Central memory CD4-positive, alpha-beta T cell (primary cell): Measurements from ENCODE around the gene CEBPG.

Source experiments
- DNase-seq: peaks from one replicate; pipeline ENCODE4 v3.0.0; 2022

The CEBPG gene

DNA sequence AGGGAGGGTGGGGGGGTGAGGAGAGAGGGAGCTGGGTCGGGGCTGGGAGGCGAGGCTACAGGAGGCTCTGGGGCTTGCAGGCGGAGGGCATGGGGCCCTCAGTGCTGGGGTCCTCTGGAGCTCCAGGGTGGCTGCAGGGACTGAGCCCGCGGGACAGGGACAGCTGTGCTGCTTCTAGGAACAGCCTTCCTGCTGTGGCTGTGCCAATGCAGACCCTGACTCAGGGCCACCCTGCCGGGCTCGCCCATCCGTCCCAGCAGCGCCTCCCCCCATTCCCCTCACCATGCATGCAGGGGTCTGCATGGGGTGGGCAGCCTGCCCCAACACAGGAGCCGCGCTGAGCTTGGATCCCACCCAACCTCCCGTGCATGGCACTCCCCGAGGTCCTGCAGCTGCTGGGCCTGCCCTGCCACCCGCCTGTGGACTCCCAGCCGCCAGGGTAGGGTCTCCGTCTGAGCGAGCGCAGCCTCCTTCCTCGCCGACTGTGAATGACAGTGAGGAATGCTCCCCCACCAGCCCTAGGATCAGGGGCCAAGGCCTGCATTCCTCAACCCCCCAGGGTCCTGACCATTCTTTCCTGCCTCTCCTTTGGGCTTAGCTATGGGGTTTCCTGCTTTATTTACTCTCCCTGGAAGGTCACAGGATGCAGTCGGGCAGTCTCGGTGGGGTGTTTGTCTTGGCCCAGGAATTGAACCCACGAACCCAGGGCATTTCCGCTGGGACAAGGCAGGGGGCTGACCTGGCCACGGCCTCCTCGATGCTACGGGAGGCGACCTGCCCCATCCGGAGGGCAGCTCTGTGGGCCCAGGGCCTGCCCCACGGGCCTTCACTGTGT, 23.4 kb downstream of the CEBPG start:
- DNase-seq = no peak

DNA sequence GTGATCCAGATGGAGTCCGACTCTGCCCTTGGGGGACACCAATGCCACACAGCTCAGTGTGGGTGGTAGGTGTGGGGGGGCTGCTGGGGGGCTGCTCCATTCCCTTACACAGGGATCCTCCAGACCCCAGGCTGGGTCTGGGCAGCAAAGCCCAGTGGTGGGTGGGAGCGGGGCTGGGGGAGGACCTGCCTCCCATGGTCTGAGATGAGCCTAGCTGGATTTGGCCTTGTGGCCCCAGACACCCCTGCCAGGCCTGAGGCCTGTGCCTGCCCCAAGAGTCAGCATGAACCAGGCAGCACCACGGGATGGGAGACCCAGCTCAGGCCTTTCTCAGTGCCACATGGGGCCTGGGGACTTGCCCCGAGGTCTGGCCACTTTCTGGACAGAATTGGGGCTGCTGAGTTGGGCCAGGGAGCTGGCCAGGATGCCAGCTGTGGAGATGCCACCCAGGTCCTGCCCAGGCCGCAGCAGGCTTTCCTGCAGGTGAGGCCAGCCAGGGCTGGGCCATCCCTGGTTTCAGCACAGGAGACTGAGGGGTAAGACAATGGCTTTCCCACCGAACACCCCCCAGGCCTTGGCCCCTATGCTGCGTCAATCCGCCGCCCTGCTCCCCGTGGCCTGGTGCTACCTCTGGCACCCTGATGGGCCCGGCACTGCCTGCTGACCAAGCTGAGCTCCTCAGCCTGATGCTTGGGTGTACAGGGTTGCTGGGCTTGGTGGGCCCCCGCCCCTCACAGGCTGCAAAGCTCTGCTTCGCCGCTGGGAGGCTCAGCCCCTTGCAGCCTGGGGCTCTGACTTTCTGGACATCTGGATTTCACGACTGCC, 24.2 kb downstream of the CEBPG start:
- DNase-seq = no peak

DNA sequence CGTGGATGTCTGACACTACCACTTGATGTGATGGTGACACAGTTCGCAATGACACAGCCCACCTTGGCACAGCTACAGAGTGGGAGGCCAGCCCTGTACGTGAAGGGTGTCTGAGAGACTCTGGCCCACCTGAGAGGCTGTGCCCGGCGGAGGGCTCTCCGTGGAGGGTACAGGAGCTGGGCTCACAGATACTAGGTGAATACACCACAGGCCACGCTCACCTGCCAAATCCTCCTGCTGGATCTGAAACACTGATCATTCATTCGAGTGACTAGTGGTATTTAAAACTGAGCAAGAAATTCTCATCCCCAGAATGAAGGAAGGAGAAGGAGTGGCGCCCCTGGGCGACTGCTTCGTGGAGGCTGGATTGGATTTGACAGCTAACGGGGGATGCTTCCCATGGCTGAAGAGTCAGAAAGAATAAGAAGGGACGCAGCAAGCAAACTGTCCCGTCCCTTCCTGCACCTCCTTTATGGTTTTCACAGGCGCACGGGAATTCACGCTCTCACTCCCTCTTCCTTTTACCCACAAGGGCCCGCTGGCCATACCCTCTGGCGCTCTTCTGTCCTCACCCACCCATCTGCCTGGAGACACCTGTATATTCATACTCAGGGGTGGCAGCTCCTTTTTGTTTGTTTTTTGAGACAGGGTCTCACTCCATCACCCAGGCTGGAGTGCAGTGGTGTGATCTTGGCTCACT, 25.0 kb downstream of the CEBPG start:
- DNase-seq = no peak

DNA sequence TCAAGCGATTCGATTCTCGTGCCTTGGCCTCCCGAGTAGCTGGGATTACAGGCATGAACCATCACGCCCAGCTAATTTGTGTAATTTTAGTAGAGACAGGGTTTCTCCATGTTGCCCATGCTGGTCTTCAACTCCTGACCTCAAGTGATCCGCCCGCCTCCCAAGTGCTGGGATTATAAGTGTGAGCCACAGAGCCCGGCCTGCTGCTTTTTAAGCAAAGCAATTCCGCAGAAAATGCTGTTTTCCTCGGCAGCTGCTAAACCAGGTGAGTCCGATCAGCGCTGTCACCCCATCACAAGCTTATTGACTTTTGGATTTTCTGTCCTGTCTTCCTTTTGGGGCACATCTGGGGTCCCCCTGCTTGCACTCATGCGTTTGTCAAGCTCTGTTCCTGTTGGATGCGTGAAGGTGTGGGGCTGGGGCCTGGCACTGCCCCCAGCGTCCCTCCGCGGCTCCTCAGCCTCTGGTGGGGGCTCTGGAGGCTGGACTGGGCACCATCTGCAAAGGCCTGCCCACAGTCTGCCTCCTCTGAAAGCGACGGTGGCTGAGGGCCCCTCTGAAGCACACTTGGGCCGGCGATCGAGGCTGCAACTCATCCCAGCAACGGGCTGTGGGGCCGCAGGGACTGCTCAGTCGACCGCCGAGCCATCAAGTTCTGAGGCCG, 25.7 kb downstream of the CEBPG start:
- DNase-seq = no peak

DNA sequence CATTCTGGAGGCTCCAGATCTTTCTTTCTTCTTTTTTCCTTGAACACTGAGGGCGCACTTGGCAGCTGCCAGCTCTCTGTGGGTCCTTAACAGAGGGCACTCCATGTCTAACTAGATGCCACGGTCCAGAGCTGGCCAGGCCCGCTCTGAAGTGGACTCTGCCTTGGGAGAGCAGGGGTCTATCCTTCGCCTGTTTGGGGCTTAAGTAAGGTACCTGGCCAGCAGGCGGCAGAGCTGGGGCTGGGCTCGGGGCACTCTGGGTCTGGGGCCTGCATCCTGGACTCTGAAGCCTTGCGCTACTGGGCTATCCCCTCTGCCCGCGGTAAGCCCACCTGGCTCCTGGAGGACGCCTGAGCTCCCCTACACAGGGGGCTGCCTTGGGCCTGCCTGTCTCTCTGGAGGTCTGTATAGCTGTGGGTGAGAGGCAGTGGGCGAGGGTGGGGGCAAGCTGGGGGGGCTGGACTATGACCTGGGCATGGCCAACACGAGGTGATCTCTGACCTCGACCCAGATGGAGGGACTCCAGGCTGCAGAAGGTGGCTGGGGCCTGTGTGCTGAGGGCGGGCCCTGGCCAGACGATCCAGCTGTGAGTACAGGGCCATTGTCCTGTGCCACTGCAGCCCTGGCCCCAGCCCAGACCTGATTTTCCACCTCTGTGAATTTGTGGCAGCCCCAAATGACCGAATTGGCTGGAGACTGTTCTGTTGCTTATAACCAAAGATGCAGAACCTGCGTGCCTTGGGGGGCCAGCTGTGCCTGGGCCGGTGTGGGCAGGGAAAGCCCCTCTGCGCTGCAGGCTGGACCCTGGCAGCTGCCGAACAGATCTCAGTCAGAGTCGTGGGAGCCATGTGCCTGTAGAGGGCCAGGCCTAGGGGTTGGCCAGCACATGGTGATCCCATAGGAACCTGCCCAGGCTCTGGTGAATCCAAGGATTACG, 26.5 kb downstream of the CEBPG start:
- DNase-seq = no peak

DNA sequence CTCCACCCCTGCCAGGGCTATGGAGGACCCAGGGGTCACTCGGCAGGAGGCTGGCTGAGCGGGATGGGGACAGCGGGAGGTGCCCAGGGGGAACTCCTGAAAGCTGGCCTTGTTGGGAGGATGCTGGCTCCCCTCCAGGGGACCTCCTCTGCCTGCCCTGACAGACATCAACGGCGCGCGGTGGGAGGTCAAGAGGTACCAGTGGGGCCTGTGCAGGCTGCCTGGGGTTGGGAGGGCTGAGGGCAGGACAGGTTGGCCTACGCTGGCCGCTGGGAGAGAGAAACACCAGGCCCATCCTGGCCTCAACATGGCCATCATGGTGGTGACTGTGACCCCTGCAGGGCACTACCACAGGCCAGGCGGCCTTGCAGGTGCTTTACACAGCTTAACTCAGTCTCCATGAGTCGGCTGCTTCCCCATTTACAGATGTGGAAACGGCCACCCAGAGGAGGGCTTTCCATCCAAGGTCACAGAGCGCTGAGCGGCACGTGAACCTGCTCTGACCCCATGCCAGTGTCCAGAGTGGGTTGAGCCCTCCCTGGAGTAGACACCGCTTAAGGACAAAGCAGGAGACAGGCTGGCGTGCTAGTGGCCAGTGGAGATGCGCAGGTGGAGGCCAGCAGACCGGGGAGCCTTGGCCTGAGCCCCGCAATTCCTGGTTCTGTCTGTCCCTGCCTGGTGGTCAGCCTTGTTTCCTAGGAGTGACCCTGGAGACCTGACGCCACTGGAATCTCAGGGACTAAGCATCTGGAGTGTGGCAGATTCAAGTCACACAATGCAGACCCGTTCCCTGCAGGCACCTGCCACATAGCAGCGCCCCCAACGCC, 27.6 kb downstream of the CEBPG start:
- DNase-seq = no peak

DNA sequence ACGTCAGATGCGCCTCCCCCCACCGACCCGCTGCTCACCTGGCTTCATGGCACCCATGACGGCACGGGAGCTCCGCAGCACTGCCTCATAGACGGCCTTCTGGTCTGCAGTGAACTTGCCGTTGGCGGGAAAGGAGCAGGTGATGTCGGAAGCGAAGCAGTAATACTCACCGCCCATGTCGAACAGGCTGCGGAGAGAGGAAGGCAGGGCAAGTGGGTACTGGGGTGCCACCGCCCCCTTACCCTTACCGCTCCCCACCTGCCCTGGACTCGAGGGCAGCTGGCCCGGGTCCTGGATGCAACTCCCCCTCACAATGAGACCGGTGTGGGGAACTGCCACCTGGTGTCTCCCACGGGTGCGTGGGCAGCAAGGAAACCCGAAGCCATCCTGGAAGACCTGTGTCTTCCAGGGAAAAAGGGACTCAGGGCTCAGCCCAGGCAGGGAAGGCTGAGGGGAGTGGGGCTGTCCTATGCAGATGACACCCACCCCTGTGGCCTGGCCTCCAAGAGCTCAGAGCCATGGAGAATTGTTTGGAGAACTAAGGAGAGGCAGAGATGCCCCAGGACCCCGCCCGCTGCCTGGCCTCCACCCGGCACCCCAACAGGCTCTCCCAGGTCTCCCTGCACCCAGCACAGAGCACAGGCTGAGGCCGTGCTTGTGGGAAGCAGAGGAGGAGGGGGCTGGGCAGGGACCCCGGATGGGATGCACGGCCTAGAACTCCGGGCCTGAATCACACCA, 28.3 kb downstream of the CEBPG start:
- no peak for DNase-seq

DNA sequence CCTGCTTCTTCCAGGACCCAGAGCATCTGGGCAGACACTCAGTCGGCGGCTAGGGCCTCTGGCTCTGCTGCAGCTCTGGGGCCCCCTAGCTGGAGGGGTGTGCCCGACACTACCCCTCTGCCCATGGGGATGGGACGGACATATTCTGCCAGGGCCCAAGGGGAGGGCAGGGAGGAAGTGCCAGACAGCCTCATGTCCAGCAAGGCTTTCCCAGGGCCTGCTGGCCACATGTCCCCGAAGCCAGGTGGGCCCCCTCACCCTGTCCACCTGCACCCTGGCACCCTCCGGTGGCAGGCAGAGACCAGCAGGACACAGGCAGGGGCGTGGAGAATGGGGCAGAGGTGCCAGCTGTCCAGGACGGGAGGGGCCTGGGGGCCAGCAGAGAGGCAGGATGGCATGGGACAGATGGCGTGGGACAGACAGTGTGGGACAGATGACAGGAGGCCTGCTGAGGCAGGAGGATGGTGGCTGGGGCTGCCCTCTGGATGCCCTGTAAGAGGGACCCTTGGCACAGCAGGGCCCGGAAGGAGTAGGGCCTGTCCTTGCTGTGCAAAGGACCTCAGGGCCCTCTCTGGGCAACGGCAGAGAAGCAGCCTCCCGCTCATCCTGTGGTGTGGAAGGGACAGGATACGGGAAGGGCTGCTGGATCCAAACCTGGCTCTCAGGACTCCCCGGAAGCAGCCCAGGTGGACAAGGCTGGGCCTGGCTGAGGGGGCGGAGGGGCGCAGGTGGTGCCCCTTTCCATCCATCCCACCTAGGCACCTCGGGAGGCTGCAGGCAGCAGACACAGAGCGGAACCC, 29.1 kb downstream of the CEBPG start:
- no peak for DNase-seq

DNA sequence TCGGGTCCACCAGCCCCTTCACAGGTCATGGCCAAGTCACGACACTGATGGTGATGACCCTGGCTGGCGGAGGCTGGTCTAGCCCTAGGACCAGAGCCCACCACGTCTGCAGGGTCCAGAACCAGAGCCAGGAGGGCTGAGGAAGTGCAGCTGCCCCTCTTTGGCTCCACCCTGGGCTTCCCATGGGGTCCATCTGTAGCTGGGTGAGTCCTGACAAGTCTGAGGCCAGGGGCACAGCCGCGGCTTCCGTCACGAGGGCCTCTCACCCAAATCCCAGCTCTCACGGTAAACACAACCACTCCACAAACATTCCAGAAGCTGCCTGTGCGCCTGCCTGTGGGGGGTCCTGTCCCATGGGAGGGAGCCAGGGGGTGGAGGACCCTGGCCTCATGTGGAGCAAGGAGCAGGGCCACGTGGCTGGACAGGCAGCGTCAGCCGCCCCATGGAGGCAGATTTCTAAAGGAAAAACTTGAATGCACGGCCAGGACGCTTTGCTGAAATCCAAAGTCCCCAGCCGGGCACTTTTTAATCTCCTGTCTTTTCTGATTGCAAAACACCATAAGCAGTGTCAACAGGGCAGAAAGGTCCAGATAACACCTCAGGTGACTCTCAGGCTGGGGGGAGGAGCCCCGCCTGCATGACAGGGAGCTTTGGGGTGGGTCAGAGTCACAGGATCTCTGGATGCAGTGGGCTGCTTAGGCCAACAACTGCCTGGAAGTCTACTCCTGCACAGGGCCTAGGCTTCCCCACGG, 29.9 kb downstream of the CEBPG start:
- no peak for DNase-seq

DNA sequence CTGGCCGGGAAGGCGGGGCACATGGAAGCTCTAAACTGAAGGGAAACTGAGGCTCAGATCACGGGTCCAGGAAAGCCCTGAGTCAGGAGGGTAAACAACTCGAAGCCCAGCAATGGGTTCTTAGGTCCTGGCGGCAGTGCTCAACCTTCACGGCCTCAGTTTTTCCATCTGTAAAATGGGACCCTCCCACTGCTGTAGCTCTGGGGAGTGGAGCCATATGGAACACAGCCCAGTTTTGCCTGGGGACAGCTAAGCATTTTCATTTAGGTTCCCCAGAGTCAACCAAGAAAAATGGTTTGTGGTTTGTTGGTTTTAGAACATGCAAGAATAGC, 30.4 kb downstream of the CEBPG start:
- no peak for DNase-seq

DNA sequence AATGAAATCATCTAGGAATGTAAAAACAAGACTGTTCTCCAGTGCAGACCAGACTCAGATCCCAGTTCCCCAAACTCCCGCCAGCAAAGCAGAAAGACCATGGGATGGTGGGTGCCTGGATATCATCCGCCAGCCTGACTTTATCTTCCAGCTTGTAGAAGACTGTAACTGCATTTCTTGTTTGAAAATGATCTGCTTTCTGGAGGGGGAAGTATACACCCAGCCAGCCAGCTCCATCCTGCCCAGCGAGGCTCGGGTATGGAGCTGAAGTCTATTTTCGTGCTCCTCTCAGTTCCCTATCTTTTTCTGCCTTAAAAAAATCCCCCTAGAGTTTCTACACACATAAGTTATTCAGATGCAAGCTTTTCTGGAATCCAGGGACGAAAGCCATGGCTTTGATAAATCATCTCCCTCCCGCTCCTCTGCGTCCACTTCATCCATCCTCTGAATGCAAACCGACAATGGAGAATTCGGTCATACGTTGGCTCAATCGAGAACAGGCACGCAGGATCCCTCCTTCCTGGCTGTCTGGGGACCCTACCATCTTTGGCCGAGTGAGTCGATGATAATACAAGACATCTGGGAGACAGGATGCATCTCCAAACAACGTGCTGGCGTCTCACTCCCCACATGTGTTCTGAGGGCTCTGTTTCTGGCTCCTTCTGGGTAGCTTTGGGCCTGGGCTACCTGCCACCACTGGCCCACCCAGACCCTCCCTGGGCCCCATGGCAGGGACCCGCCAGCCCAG, 31.2 kb downstream of the CEBPG start:
- DNase-seq = no peak

DNA sequence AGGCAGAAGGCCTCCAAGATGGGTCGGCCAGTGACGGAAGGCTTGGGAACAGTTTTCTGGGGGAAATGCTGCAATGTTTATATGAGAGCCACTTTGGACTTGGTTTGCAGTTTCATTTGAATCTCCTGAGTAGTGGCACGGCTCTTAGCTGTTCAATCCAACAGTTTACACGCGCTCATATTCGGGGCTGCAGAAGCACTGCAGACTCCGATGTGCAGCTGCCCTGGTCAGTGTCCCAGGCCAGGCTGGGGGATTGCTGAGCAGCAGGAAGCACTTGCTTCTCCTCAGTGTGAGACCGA, 31.7 kb downstream of the CEBPG start:
- no peak for DNase-seq

DNA sequence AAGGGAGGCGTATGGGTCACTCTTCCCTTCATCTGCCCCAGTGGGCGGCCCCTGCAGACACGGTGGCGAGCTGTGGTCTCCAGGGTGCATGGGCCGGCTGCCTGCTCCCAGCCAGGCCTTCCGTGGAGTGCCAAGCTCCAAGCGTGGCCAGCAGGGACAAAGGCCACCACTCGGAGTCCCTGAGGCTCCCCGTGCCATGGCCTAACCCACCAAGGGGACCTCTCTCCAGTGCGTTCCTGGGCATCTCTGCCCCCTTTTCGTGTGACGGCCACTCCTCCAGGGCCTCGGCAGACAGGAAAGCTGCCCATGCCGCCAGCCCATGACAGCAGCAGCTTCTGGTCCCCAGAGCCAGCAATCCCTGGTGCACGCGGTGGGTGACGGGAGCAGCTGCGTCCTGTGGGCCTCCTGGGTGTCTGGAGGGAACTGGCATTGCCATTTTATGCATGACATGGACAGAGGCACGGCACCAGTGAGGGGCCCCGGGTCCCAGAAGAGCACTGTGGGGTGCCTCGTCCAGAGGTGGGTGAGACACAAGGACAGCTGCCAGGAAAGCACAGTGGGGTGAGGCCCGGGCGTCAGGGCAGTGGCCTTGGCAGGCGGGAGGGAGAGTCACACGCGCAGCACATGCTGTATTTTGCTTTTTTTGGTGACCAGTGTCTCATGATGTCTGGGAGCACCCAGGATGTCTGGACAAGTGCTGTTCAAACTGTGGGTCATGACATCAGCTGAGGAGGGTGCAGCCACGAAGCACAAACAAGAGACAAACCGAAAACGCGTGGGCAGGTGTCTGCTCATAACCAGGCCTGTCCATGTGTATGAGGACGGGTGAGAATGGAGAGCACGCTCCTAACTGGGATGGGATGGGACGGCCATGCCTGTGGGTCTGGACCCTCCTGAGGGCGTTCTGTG, 32.3 kb downstream of the CEBPG start:
- DNase-seq = no peak

DNA sequence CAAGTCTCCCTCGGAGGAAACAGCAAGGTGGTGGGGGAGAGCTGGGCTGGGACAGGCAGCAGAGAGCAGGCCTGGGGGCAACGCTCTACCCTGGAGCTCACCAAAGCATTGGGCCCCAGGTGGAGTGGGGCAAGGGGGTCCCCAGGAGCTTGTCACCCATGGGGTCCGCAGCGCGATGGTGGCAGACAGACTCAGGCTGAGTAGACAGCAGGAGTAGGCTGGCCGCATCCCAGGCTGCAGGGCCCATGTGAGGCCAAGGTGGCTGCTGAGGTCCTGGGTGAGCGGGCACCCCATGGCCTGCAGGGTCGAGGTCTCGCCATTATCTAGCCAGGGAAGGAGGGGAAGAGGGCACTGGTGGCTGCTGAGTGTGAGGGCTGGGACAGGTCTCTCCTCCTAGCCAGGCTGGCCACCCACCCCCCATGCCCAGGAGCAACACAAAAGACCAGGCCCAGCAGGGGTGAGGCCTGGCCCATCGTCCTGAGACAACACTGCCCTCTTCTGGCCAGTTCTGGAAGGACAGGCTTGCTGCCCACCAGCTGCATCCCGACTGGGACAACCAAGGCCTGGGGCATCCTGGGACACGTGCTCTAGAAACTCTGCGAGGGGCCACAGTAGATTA, 33.1 kb downstream of the CEBPG start:
- DNase-seq = peak; percentile 51

DNA sequence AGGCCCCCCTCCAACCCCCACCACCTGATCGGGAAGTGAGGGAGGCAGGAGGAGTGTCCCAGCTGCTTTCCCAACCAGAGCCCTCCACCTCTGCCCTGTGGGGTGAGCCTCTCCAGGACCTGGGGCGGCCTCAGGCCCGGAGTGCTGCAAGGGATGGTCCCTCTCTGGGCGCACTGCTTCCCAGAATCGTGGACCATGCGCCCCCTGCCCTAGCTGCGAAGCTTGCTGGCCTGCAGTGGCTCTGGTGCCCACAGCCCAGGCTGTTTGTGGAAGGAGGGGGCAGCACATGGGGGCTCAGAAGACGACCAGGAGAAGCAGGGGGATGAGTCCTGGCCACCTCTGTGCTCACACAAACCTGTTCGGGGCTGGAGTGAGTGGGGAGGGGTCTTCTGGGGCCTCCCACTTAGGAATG, 33.6 kb downstream of the CEBPG start:
- no peak for DNase-seq

DNA sequence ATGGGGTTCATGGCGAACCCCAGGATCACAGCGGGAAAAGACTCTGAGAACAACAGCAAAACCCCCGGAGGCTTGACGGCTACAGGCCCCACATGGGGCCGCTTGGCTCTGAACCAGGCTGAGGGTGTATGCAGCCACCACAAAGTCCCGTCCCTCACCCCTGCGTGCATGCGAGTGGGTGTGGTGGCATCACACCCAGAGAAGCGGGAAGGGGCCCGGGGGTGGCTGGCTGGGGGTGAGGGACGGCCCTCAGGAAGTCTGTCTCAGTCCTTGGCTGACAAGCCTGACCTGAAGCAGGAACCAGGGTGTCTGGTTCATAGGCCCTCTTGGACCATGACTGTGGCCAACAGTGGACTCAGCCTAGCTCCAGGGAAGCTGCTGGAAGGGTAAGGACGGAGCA, 34.2 kb downstream of the CEBPG start:
- no peak for DNase-seq

DNA sequence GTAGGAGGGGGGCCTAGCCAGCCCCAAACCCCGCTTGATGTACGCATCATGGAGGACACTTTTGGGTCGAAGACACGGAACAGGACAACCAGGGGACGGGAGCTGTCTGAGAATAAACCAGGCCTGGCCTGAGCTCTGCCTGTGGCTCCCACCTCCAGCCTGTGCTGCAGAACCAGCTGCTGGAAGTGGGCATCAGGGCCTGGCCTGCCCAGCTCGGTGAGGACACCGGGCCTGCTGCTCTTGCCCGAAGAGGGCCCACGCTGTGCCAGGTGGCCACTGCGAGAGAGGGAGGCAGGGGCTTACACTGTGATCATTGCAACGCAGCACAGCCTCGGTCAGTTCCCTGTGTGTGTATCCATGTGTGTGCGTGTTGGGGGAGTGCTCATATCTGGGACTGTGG, 34.6 kb downstream of the CEBPG start:
- no peak for DNase-seq
